Endothelial cell of hepatic sinusoid (primary cell): Measurements from ENCODE around the gene MAN2B2.

Experiments
- in situ Hi-C: cut with HindIII; loops from 2 replicates; pipeline ENCODE4 v1.10.0; 2017; ENCODE audit warnings: low sequenced_read_pairs

The MAN2B2 gene

DNA sequence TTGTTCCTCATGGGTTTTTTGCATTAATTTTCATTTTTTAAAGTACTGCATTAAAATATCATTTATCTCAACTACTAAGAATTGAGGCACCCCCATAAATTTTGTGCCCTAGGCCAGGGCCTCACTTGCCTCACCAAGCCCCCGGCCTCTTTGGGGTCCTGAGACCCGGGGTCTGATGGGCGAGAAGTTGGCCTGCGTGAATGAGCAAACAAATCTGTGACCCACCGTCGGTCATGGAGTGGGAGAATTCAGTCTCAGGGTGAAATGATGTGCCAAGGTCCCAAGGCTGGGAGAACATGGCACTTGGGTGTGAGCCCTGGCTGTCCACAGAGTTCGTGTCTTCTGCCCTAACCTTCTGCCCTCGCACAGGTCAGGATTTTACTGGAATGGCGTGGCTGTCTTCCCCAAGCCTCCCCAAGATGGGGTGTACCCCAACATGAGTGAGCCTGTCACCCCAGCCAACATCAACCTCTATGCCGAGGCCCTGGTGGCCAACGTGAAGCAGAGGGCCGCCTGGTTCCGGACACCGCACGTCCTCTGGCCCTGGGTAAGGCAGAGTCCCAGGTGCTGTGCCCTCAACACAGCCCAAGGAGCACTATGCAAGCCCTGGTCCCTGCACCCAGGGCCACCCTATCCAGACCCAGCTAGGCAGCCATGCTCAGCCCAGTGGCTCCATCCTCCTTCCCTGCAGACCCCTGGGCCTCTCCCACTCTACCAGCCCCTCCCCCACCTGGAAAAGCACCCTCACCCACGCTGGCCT, 18.0 kb downstream of the MAN2B2 start:
- in situ Hi-C loops: no loop called here

GRCh38 chr4:6594341-6594740, 19.4 kb downstream of the MAN2B2 start:
- in situ Hi-C loops: no loop called here

GRCh38 chr4:6594826-6595355, 19.9 kb downstream of the MAN2B2 start:
- in situ Hi-C loops: no loop called here

DNA sequence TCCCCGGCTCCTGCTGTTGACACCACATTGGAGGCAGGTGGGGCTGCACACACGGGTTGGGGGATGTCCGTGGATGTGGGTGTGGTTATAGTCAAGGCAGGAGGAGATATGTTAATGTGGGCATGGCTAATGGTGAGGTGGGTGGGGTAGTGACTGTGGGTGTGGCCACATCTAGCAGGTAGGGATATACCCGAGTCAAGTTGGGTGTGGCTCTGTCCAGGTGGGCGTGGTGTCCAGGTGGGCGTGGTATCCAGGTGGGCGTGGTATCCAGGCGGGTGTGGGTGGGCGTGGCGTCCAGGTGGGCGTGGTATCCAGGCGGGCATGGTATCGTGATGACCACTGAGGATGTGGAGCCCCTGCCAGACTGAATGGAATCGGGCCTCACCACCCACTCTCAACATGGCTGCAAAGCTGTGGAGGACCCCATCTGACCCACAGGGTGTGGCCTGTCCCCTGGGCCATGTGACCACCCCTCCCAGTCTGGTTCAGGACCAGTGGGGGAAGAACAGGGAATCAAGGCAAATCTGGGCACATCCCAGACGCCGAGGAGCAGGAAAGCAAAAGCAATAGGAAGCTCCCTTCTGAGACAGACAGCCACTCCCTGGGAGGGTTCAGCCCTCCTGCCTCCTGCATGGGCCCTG, 21.0 kb downstream of the MAN2B2 start:
- in situ Hi-C loops: no loop called here

- in situ Hi-C loops: no loop called here
Measured at GRCh38 chr4:6596948-6597347, 22.0 kb downstream of the MAN2B2 start.

DNA sequence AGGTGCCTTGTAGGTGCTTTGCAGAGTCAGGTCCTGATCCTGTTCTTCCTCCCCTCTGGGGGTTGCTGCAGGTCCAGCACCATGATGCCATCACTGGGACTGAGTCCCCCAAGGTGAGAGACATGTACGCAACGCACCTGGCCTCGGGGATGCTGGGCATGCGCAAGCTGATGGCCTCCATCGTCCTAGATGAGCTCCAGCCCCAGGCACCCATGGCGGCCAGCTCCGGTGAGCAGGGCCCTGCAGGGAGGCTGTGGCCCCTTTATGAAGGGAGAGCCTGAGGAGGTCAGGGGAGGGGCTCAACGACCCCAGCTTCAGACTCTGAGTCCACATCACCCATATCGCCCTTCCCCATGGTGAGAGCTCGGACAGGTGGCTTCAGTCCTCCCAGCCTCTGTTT, 23.1 kb downstream of the MAN2B2 start:
- in situ Hi-C loops: no loop called here

DNA sequence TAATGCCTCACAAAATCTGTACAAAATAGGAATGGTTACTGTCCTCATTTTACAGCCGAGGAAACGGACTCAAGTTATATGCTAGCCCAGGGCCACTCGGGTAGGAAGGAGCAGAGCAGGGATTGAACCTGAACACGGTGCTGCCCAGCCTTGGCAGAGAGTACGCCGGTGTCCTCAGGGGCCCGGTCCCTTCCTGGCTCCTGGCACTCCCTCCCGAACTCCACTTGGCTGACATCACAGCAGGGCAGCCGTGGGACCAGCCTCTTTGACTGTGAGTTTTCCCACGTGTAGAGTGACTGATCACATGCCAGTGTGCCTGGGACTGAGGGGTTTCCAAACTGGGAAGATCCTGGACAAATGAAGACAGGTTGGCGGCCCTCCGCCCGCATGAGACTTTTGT, 23.7 kb downstream of the MAN2B2 start:
- in situ Hi-C loops: no loop called here

DNA sequence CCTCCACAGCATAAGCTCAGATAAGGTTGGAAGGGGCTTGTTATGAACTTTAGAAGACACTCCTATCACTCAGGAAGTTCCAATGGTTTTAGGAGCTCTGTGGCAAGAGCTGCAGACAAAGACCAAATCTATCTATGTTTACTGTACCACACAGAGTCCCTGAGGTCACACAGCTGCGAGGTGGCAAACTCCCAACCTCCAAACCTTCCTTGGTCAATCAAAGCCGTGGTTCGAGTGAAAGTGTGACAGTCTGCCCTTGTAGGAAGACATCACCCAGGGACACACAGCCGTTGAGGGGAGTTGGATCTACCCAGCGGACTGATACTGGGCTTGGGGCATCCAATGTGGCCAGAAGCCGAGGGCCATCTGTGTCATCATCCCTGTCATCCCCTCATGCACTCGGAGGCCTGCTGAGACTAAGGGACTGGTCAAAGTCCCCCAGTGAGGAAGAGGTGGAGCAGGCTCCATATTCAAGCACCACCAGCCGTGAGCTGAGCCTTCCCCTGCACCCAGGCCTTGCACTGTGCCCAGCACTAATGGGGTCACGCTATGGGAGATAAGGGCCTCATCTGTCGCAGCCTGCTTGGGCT, 26.8 kb downstream of the MAN2B2 start:
- in situ Hi-C loops: loop anchor here (5.0 kb wide), 2 partner anchors 49 to 61 kb away; no protein-coding TSS in a partner anchor

DNA sequence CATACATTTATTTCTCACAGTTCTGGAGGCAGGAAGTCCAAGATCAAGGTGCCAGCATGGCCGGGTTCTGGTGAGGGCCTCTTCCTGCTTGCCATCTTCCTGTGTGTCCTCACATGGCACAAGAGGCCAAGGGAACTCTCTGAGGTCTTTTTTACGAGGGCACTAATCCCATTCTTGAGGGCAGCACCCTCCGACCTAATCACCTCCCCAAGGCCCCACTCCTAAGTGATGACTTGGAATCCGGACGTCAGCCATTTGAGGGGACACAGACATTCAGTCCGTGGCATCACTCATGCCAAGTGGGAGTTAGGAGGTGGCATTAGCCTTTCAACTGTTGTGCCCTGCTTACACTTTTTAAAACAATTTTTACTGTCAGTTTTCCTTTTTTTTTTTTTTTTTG, 27.3 kb downstream of the MAN2B2 start:
- in situ Hi-C loops: loop anchor here (5.0 kb wide), 2 partner anchors 50 to 60 kb away; no protein-coding TSS in a partner anchor

DNA sequence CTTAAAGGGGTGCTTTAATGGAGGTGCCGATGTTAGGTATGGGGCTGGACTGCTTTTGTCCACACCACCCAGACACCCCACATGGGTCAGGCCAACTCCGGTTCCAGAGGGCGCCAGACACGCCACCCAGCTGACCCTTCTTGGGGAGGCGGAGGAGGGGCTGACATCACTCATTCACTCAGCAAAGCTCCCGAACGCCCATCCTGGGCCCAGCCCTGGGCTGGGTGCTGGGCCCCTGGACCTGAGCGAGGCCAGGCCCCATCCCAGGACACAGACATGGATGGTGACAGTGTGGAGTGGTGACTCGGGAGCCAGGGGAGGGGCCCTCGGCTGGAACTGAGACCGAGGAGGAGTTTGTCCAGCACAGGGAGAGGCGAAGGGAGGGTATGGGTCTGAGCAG, 28.1 kb downstream of the MAN2B2 start:
- in situ Hi-C loops: loop anchor here (5.0 kb wide), 2 partner anchors 51 to 59 kb away; no protein-coding TSS in a partner anchor

- in situ Hi-C loops: no loop called here
Measured at GRCh38 chr4:6605114-6605513, 30.1 kb downstream of the MAN2B2 start.

DNA sequence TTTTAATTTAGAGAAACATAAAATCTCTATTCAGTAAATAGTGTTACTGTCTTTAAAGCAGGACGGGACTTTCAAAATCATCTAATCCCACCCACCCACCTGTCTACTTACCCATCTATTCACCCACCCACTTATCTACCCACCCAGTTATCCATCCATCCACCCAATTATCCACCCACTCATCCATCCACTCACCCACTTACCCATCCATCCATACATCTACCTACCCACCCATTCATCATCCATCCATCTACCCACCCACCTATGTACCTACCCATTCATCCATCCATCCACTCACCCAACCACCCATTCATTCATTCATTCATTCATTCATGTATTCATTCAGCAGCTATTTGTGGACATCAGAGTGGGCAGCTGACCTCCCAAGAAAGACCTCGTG, 30.6 kb downstream of the MAN2B2 start:
- in situ Hi-C loops: no loop called here

GRCh38 chr4:6606465-6607235, 31.7 kb downstream of the MAN2B2 start:
- in situ Hi-C loops: no loop called here

DNA sequence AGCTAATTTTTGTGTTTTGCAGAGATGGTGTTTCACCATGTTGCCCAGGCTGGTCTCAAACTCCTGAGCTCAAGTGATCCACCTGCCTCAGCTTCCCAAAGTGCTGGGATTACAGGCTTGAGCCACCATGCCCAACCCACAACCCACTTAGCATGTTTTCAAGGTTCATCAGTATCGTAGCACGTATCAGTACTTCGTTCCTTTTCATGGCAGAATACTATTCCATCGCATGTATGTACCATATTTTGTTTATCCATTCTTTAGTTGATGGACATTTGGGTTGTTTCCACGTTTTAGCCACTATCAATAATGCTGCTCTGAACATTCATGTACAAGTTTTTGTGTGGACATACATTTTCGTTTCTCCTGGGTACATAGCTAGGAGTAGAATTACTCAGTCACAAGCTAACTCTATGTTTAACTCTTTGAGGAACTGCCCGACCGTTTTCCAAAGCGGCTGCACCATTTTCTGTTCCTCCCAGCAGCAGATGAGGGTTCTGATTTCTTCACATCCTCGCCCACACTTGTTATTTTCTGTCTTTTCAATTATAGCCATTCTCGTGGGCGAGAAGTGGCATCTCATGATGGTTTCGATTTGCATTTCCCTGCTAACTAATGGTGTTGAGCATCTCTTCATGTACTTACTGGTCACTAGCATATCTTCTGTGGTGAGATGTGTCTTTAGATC, 32.5 kb downstream of the MAN2B2 start:
- in situ Hi-C loops: no loop called here

DNA sequence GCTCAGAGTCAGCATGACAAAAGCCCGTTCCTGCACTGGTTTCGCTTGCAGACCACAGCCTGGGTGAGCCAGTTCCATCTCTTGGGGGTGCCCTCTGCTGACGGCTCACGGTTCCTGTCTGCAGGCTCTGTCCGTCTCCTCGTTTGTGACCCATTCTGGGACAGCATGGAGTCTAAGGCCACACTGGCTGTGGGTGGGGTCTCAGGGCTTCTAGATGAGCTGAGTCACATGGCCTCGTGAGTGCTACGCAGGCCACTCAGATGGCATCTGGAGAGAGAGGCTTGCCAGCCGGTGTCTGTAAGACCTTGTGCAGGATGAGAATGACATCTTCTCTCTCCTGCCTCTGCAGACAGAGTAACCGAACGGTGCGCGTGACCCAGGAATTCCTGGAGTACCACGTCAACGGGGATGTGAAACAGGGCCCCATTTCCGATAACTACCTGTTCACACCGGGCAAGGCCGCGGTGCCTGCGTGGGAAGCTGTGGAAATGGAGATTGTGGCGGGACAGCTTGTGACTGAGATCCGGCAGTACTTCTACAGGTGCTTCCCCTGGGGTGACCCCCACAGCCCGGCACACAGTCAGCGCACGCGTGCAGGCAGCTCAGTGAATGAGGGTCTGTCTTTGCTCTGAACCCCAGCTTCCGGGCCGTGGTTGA, 33.9 kb downstream of the MAN2B2 start:
- in situ Hi-C loops: no loop called here

GRCh38 chr4:6609415-6610079, 34.6 kb downstream of the MAN2B2 start:
- in situ Hi-C loops: no loop called here

DNA sequence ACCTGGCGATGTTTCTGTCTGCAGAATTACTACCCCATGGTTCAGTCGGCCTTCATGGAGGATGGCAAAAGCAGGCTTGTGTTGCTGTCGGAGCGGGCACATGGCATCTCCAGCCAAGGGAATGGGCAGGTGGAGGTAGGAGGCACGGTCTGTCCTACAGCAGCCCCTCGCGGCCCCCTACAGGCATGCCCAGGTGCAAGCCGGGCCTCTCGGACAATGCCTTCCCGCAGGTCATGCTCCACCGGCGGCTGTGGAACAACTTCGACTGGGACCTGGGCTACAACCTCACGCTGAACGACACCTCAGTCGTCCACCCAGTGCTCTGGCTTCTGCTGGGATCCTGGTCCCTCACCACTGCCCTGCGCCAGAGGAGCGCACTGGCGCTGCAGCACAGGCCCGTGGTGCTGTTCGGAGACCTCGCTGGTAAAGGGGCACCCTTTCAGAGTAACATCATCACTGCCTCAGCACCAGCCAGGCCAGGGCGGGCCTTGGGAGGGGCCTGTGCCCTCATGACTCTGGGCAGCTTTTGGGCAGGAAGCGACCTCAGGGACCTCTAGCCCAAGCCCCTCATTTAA, 36.0 kb downstream of the MAN2B2 start:
- in situ Hi-C loops: no loop called here

GRCh38 chr4:6612961-6613675, 38.1 kb downstream of the MAN2B2 start:
- in situ Hi-C loops: no loop called here
